Inflammatory macrophage treated with lipopolysaccharide for 1 hour (primary cell): Measurements from ENCODE around the gene ACOT7.
"Not testable (repeated sequence)": the region's sequence is repeated elsewhere in the genome, so short reads cannot be mapped to it uniquely, and the experiment has no call there.

ENCODE experiments used
- DNase-seq, 2 donors: peaks; one replicate each; pipeline ENCODE4 v3.0.0-alpha.2; 2020 to 2022

The ACOT7 gene

DNA sequence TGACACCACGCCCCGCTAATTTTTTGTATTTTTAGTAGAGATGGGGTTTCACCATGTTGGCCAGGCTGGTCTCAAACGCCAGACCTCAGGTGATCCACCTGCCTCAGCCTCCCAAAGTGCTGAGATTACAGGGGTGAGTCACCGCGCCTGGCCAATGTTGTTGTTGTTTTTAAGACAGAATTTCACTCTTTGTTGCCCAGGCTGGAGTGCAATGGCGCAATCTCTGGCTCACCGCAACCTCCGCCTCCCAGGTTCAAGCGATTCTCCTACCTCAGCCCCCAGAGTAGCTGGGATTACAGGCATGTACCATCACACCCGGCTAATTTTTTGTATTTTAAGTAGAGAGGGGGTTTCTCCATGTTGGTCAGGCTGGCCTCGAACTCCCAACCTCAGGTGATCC is 173.9 kb downstream of the ACOT7 start:
- not testable (repeated sequence) for DNase-seq

DNA sequence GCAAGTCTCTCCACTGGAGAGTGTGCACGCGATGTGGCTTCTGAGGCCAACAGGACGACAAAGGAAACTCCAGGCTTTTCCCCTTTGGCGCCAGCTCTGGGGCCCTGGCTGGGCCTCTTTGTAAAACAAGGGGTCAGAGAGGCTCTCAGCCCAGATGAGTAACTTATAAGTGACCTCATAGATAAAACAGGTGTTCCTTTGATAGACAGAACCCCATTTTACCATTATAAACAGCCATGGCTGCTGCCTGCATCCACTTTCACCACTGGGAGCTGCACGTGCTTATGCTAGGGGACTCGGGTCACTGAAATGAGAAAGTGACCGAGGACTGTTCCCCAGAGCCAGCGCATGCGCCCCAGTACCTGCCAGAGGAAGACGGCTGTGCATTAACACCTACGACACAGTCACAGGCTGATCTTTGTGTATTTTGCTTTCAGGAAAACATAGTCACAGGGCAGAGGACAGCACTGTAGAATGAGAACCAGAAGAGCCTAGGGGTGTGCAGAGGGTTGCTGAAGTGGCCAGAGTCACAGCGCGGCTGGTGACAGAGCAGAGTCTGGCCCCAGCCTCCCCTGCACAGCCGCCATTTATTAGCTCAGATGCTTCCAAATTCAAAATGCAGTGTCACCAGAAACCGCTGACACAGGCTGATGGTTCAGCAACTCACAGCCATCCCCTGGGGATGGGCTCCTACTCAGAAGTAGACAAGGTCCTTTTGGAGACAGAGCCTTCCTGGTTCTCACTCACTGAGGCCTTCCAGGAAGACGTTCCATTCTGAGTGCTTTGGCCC is 175.0 kb downstream of the ACOT7 start:
- DNase-seq = no peak
